ENCODE data around the gene STX17.

The STX17 gene

GRCh38 chr9:99905833-99906402 lies 536 bp upstream of the STX17 start:
- no peak for DNase-seq (ENCODE audit: low read depth in 2 of 2)

GRCh38 chr9:99907208-99907532 lies 716 bp downstream of the STX17 start:
- DNase-seq (ENCODE audit: low read depth in 2 of 2): no peak

- DNase-seq (ENCODE audit: low read depth in 2 of 2): no peak
Observed at GRCh38 chr9:99911600-99911999, 5.1 kb downstream of the STX17 start.

DNA sequence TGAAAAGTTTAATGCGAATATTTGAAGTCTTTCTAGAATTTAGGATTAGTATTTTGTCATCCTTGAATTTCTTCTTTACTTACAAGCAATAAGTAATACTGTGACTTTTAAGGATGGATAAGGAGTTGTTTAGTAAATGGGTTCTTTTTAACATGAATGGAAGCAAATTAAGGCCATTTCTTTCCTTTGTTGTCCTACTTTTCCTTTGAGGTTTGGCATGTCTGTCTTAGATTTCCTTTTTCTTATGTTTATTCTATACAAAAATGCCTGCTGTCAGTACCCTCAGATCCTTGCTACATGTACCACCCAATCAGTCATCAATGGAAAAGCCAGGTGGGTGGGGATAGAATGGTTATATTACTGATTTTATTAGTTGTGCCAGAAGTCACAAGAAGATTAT lies 10.2 kb downstream of the STX17 start:
- DNase-seq (ENCODE audit: low read depth in 2 of 2): no peak

- DNase-seq (ENCODE audit: low read depth in 2 of 2): no peak
Observed at GRCh38 chr9:99918134-99918533, 11.7 kb downstream of the STX17 start.

GRCh38 chr9:99919930-99920329 lies 13.5 kb downstream of the STX17 start:
- DNase-seq (ENCODE audit: low read depth in 2 of 2): no peak

GRCh38 chr9:99921875-99922710 lies 15.6 kb downstream of the STX17 start:
- no peak for DNase-seq (ENCODE audit: low read depth in 2 of 2)

GRCh38 chr9:99922711-99923030 lies 16.2 kb downstream of the STX17 start:
- no peak for DNase-seq (ENCODE audit: low read depth in 2 of 2)

DNA sequence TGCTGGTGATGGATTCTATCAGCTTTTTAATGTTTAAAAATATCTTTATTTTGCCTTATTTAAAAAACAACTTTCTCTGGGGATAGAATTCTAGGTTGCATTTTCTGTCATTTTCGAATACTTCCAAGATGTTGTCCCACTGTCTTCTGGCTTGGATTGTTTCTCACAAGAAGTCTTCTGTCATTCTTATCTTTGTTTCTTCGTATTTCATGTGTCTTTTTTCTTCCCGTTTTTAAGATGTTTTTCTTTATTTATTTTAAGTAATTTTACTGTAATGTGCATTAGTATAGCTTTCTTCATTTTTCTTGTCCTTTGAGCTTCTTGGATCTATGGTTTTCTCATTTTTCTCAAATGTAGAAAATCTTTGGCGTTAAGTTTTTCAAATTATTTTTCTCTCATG lies 19.1 kb downstream of the STX17 start:
- no peak for DNase-seq (ENCODE audit: low read depth in 2 of 2)

GRCh38 chr9:99929652-99930051 lies 23.2 kb downstream of the STX17 start:
- no peak for DNase-seq (ENCODE audit: low read depth in 2 of 2)

GRCh38 chr9:99931155-99931840 lies 24.8 kb downstream of the STX17 start:
- DNase-seq (ENCODE audit: low read depth in 2 of 2): no peak

DNA sequence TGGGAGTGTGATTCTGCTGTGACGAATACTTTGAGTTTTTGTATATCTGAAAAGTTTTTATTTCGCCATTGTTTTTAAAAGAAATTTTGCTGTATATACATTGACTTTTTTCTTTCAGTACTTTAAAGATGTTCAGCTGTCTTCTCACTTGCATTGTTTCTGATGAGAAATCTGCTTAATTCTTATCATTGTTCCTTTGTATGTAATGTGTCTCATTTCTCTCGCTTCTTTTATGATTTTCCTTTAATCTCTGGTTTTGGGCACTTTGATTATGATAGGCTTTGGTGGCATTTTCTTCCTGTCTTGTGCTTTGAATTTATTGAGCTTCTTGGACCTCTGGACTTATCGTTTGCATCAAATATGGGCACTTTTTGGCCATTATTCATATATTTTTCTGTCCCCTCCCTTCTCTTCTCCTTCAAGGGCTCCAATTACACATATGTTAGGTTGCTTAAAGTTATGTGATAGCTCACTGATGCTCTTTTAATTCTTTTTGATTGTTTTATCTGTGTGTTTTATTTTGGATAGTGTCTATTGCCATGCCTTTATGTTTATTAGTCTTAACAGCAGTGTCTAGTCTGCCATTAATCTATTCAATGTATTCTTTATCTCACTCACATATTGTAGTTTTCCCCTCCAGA lies 30.6 kb downstream of the STX17 start:
- no peak for DNase-seq (ENCODE audit: low read depth in 2 of 2)

GRCh38 chr9:99947395-99947794 lies 40.9 kb downstream of the STX17 start:
- DNase-seq (ENCODE audit: low read depth in 2 of 2): no peak

DNA sequence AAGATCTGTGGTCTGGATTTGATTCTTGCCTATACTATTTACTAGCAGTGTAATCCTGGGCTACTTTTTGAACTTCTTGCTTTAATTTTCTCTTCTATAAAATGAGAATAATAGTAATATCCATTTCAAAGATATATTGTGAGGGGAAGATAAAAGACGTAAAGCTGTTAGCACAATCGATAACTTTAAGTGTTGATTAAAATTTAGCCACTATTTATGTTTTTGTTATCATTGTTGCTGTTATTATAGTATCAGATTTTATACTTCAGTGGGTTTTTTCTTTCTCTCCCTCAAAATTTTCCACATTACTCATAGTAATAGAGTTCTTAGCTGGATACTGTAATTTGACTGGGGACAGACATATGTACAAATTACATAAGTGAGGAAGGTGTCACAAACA lies 42.0 kb downstream of the STX17 start:
- DNase-seq (ENCODE audit: low read depth in 2 of 2): no peak

GRCh38 chr9:99948896-99949295 lies 42.4 kb downstream of the STX17 start:
- DNase-seq (ENCODE audit: low read depth in 2 of 2): no peak

- no peak for DNase-seq (ENCODE audit: low read depth in 2 of 2)
Observed at GRCh38 chr9:99953861-99954507, 47.5 kb downstream of the STX17 start.

DNA sequence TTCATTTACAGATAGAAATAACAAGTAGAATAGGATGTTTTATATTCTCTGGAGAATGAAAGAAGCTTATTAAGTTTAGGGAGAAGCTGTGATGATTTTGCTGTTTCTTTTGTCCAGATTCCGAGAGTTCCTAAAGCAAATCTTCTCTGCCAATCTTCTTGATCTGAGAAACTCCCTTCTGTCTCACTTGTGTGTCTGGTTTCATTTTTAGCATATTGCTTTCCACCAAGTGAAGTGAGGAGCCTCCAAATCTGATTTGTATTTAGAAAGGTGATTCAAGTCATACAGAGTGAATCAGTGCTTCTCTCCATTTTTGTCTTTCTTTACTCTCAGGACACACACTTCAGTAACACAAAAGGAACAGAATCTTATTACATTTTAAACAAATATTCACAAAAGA lies 48.4 kb downstream of the STX17 start:
- no peak for DNase-seq (ENCODE audit: low read depth in 2 of 2)

DNA sequence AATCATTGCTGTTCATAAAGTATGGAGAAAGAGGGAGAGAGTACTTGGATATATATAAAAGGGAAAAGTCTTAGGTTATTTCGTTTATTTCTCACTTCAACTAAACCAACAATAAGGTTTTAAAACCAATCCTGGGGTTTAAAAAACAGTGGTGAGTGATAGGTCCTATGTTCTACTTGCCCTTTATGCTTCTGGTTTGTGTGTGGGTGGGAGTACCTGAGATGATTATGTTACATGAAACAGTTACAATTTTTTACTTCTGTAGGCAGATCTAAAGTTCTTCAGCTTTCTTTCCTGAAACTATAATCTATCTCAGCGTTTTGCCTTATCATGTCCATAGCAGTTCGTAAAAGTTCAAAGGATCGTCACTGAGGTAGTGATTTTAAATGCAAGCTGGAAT lies 49.2 kb downstream of the STX17 start:
- DNase-seq (ENCODE audit: low read depth in 2 of 2): no peak

DNA sequence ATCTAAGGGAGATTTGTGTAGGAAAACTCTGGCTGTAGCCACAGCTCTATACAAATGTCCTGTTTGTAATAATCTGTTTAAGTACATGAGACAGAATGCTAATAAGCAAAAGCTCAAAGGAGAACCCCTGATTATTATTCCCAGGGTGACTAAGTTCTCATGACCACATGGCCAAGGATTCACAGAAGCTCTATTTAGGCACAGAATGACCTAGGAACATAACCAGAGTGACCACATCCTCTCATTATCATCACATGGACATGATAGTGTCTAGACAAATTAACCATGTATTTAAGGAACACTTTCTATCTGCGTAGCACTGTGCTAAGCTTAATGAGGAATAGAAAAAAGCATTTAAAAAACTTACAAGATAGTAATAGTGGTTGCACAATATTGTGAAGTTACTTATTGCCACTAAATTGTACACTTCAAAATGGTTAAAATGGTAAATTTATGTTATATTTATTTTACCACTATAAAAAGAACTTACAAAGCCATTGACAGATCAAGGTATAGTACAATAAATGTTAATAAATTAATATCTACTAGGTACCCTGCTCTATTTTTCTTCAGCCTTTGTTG lies 56.3 kb downstream of the STX17 start:
- no peak for DNase-seq (ENCODE audit: low read depth in 2 of 2)

DNA sequence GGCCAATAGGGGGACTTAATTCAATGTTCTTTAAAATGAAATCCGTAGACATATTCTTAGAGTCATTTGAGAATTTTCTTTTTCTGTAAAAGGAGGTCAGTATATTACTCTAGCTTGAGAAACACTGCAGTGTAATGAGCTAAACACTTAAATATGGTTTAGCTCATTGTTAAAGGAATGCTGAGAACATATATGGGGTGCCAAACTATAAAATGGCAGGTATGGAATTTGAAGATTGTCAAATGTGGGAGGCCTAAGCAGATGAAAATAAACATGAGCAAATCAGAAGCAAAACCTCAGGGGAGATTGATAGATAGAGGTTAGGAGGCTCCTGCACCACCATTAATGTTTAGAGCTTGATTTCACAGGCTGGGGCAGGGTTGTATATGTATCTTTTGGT lies 57.9 kb downstream of the STX17 start:
- DNase-seq (ENCODE audit: low read depth in 2 of 2): no peak

- no peak for DNase-seq (ENCODE audit: low read depth in 2 of 2)
Observed at GRCh38 chr9:99966001-99966400, 59.5 kb downstream of the STX17 start.

DNA sequence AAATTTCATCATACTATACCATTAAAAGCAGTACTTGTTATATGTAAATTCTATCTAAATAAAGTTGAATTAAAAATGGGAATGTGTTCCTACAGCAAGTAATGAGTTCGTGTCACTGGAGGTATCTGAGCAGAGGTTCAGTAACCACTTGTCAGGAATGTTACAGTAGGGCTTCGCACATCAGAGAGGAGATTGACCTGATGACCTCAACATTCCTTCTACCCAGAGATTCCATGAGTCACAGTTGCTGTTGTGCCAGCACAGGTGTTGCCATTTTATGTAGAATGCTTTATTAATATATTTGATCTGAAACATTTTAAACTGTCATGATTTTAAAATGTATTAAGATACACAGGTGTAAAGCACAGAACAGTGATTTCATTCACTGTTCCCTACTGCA lies 60.3 kb downstream of the STX17 start:
- no peak for DNase-seq (ENCODE audit: low read depth in 2 of 2)

All from stimulated activated CD4-positive, alpha-beta T cell treated with anti-CD3 and anti-CD28 coated beads, Interleukin-4, amount 100 ng/mL, for 48 hours (primary cell).